SK-N-MC (cell line): Measurements from ENCODE around the gene TEX19.

Experiments
- DNase-seq: peaks from one replicate; pipeline ENCODE4 v3.0.0-alpha.2; 2011; ENCODE audit warnings: low read depth, low spot score
- H3K27ac ChIP-seq: fragments of 200-600 bp; sonication (generic); 2 replicates; pipeline ENCODE4 v1.5.1; 2016; ENCODE audit warnings: mixed run types
- H3K36me3 ChIP-seq: fragments of 200-600 bp; sonication (generic); 2 replicates; pipeline ENCODE4 v1.6.1; 2017; ENCODE audit warnings: antibody characterized with exemption, low read length, mixed read lengths; ENCODE audit not compliant: insufficient read depth
- H3K4me3 ChIP-seq: fragments of 200-600 bp; sonication (generic); 2 replicates; pipeline ENCODE4 v1.5.1; 2016
- H3K9ac ChIP-seq: fragments of 200-600 bp; sonication (generic); 2 replicates; pipeline ENCODE4 v1.8.0; 2017; ENCODE audit warnings: mixed run types, mixed read lengths; ENCODE audit not compliant: insufficient read length
- H3K9me3 ChIP-seq: fragments of 200-600 bp; sonication (generic); 2 replicates; pipeline ENCODE4 v1.6.1; 2017; ENCODE audit warnings: low read depth, mild to moderate bottlenecking, antibody characterized with exemption, low read length, moderate library complexity, mixed read lengths
- EZH2 ChIP-seq: fragments of 200-600 bp; sonication (generic); IDR thresholded peaks from one replicate; pipeline ENCODE4 v1.6.1; 2017; ENCODE audit warnings: antibody characterized with exemption
- FOXP2 ChIP-seq: optimal IDR thresholded peaks from 2 replicates; pipeline ENCODE3; 2011; ENCODE audit warnings: mild to moderate bottlenecking, moderate library complexity; ENCODE audit not compliant: insufficient read depth; ENCODE audit errors: extremely low read length, control extremely low read depth
- POLR2AphosphoS5 ChIP-seq: IDR thresholded peaks from 2 replicates; pipeline ENCODE4 v1.6.1; 2012; ENCODE audit warnings: mild to moderate bottlenecking, low read depth, low read length, borderline replicate concordance

The TEX19 gene

DNA sequence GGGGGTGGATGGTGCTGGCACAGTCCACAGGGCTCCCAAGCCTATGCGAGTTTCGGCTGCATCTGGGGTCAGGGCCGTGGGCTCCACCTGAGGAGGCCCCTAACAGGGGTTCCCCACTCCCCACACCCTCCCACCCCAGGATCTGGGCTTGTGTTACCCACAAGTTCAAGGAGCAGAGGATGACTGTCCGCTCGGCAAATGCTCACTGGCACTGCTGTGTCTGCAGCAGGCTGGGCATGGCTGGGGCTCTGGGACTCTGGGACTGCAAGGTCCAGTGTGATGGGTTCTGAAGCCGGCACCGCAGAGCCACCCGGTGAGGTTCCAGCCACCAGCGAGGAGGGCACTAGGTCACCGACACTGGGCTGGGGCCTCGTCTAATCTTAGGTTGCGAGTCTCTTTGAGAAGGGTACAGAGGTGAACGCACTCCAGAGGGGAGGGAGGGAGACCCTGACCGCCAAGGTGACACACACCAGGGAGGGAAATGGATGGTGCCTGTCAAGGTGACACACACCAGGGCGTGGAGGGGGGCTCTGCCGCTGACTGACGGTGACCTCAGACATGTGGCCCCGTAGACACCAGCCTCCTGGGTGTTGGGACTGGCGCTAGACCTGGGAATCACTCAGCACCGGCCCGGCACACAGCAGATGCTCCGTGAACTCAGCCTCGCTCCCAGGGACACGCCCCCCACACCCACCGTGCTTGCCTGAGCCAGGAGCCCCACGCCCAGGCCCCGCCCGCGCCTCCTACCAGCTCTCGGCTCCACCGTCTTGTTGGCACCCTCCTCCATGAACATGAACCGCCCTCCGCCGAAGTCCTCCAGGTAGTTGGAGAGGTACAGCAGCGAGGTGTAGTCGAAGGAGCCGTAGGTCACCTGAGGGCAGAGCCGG, 38.6 kb downstream of the TEX19 start:
- Histone ChIP-seq H3K4me3 (no peak overlapping the region), H3K27ac (no peak overlapping the region), H3K36me3 (no peaks in the 10 kb centered on the region), H3K9me3 (no peaks in the 10 kb centered on the region), H3K9ac (no peak overlapping the region)
- TF ChIP-seq POLR2AphosphoS5 (no peak), FOXP2 (no peak), EZH2 (no peak)
- no peak for DNase-seq

DNA sequence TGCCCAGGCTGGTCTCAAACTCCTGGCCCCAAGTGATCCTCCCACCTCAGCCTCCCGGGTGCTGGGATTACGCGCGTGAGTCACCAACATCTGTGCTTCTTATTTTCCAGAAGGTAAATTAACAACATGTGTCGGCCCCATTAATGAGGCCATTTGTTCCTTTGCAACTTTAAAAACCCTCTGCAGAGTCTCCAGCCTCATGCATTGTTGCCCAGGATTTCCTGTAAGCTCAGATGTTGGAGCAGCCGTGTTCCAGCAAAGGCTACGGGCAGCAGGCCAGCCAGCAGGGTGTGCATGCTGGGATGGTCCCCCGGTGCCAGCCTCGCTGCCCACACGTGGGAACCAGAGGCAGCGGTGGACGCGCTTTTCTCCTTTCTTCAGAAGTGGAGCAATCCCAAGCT, 40.0 kb downstream of the TEX19 start:
- Histone ChIP-seq H3K4me3 (peak overlapping the region; percentile 21), H3K36me3 (no peaks in the 10 kb centered on the region; the same call in 1 of the 2 replicates), H3K9me3 (no peaks in the 10 kb centered on the region), H3K9ac (no peak overlapping the region), H3K27ac (peak overlapping the region; percentile 76)
- no peak for DNase-seq
- TF ChIP-seq POLR2AphosphoS5: no peak
- no peak for TF ChIP-seq FOXP2
- no peak for TF ChIP-seq EZH2

DNA sequence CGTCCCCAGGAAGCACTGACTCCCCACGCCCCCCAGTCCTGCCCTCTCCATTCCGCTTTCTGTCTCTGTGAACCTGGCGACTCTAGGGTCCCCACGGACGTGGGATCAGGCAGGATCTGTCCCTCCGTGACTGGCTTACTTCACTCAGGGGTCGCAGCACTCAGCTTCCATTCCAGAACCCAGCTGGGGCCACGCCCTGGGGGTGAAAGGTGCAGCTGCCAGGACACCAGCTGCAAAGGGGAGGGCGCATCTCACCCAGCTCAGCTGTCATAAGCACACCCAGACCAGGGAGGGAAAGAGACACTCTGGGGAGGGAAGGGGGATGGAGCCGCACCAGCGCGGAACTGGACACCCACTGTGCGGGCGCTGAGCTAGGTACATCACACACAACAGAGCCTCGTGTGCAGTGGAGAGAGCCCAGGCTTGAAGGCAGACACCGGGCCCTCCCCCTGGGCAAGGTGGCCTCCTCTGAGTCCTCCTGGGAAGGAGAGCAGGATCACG, 40.6 kb downstream of the TEX19 start:
- no peak for DNase-seq
- TF ChIP-seq POLR2AphosphoS5 (no peak), EZH2 (no peak), FOXP2 (no peak)
- Histone ChIP-seq H3K9ac (no peak overlapping the region), H3K4me3 (peak overlapping the region; percentile 21), H3K36me3 (no peaks in the 10 kb centered on the region; the same call in 1 of the 2 replicates), H3K9me3 (no peaks in the 10 kb centered on the region), H3K27ac (peak overlapping the region; percentile 76)

DNA sequence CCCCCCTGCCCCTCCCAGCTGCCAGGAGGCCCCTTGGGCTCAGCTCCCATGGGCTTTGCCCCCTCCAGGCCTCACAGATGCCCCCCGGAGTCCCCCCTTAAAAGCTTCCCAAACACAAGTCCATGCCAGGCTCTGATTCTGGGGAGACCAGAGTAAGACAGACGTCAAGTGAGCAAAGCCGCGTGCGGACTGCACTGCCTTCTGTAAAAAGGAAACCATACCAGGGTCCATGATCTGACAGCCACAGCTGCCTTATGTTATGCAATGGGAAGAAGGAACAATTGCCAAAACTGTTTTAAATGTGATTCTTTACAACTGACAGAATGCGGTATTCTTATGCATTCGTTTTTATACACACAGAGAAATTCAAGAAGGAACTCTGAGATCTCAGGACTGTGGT, 41.2 kb downstream of the TEX19 start:
- DNase-seq: no peak
- H3K36me3 ChIP-seq: no peaks in the 10 kb centered on the region; the same call in 1 of the 2 replicates
- H3K4me3 ChIP-seq: no peak overlapping the region
- H3K9me3 ChIP-seq: no peaks in the 10 kb centered on the region
- H3K9ac ChIP-seq: peak overlapping the region; percentile 25
- H3K27ac ChIP-seq: no peak overlapping the region
- TF ChIP-seq FOXP2 (no peak), EZH2 (no peak), POLR2AphosphoS5 (no peak)

DNA sequence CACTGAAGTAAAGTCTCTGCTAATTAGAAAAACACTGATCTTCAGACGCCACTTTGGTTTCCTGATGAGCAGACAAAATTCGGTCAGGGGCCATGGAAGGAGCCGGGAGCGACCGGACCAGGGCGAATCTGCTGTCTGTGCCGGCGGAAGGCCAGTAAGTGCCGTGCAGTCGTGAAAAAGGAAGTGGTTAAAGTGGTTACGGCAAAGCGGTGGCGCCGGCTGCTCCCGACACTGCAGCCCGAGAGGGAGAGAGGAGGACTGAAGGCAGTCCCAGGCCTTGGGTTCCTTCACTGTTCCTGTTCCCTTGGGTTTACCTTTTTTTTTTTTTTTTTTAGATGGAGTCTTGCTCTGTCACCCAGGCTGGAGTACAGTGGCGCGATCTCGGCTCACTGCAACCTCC, 41.8 kb downstream of the TEX19 start:
- no peak for TF ChIP-seq EZH2
- TF ChIP-seq FOXP2: no peak
- TF ChIP-seq POLR2AphosphoS5: no peak
- DNase-seq: no peak
- Histone ChIP-seq H3K9me3 (no peaks in the 10 kb centered on the region), H3K9ac (no peak overlapping the region), H3K4me3 (no peak overlapping the region), H3K27ac (peak overlapping the region; percentile 60; the same call in 1 of the 2 replicates), H3K36me3 (no peaks in the 10 kb centered on the region; the same call in 1 of the 2 replicates)

DNA sequence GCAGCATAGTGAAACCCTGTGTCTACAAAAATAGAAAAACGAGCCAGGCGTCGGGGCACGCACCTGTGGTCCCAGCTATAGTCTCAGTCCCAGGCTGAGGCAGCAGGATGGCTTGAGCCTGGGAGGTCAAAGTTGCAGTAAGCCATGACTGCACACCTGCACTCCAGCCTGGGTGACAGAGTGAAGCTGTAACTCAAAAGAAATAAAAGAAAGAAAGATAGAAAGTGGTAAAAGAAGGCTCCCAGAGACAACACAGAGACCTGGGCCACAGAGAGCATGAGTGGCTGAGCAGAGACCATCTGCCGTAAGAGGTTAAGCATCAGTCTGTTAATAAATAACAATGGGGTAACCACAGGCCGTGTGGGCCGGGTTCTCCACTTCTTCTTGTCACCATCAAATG, 43.8 kb downstream of the TEX19 start:
- DNase-seq: no peak
- Histone ChIP-seq H3K9ac (no peak overlapping the region), H3K27ac (no peak overlapping the region), H3K9me3 (no peaks in the 10 kb centered on the region), H3K36me3 (no peaks in the 10 kb centered on the region; the same call in 1 of the 2 replicates), H3K4me3 (no peak overlapping the region)
- no peak for TF ChIP-seq EZH2
- no peak for TF ChIP-seq FOXP2
- no peak for TF ChIP-seq POLR2AphosphoS5

DNA sequence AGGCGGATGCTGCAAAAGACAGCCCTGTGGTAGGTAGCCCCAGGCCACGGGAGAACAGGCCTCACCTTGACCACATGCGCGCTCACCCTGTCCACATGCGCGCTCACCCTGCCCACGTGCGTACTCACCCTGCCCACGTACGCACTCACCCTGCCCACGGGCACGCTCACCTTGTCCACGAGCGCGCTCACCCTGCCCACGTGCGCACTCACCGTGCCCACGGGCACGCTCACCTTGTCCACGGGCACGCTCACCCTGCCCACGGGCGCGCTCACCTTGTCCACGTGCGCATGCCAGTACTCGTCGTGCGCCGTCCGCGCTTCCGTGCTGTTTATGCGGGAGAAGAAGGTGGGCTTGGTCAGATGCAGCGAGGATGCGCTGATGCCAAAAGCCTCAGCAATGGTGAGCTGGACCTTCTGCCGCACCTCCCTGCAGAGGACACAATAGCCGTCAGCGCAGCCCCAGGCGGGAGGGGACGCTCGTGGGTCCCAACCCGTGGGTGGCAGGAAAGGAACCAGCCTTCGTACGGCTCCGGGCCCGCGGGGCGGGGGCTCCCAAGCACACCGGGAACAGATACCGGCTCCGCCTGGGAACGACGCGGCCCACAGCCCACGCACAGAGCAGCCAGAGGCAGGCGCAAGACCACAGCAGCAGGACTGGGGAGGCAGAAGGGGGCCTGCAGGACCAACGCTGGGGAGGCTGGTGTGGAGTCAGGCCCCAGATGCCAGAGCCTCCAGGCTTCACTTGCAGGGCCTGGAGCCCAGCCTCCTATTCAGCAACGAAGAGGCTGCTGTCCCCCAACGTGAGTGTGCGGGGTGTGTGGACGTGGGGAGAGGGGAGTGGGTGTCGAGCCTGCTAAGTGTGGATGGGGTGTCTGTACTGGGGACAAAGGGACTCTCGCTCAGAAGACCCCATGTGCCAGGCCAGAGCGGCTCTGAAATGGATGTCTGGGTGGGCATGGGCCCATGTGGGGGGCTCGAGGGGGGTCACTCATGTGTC, 44.9 kb downstream of the TEX19 start:
- DNase-seq: no peak
- Histone ChIP-seq H3K36me3 (no peaks in the 10 kb centered on the region; the same call in 1 of the 2 replicates), H3K9me3 (no peaks in the 10 kb centered on the region), H3K4me3 (no peak overlapping the region), H3K9ac (no peak overlapping the region), H3K27ac (no peak overlapping the region)
- TF ChIP-seq POLR2AphosphoS5: no peak

DNA sequence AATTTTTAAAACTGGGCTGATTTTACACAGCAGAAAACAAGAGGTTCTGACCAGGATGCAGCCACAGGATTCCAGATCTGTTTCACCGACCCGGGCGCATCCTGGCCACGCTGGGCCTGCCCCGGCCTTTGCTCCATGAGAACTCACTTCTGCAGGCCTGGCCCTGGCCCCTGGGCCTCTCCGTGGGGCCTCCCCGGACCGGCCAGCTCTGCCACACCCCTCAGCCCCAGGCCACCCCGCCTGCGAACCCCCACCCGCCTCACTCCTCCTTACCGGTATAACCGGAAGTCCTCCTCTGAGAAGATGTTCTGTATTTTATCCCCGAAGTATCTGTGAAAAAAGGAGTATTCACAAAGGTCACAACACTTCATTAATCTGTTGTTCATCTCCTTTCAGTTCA, 46.0 kb downstream of the TEX19 start:
- no peak for TF ChIP-seq FOXP2
- TF ChIP-seq EZH2: no peak
- TF ChIP-seq POLR2AphosphoS5: no peak
- Histone ChIP-seq H3K9ac (no peak overlapping the region), H3K27ac (no peak overlapping the region), H3K4me3 (no peak overlapping the region), H3K9me3 (no peaks in the 10 kb centered on the region), H3K36me3 (no peaks in the 10 kb centered on the region; the same call in 1 of the 2 replicates)
- no peak for DNase-seq
